HG02981 (cell line): ENCODE measurements around the gene CPEB3.

ENCODE experiments used
- ATAC-seq: cut with Tn5 transposase; IDR thresholded peaks from one replicate; pipeline ENCODE4 v1.9.1; 2021; ENCODE audit warnings: mild to moderate bottlenecking, moderate library complexity; ENCODE audit not compliant: unreplicated experiment

The CPEB3 gene

DNA sequence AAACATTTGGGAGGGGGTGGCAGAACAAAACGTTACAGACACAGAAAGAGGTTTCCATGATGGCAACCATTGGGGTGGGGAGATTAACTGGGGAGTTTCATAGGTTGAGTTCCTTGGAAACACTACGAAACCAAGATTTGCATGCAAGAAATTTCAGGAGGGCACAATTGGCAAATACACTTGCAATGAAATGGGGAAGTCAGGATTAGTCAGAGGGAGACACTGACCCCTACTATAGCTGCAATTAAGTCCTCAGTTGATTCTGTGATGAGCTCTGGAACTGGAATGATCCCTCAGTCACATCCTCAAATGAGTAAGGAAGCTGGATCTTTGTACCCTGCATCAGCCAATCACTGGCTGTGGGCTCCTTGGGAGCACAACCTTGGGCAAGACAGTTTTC, 22.1 kb downstream of the CPEB3 start:
- ATAC-seq = no peak

GRCh38 chr10:92267343-92267742, 23.5 kb downstream of the CPEB3 start:
- ATAC-seq = no peak

- no peak for ATAC-seq
Measured at GRCh38 chr10:92265687-92266258, 25.1 kb downstream of the CPEB3 start.

- ATAC-seq = no peak
Measured at GRCh38 chr10:92264249-92264648, 26.6 kb downstream of the CPEB3 start.

- ATAC-seq = no peak
Measured at GRCh38 chr10:92263396-92263795, 27.5 kb downstream of the CPEB3 start.

DNA sequence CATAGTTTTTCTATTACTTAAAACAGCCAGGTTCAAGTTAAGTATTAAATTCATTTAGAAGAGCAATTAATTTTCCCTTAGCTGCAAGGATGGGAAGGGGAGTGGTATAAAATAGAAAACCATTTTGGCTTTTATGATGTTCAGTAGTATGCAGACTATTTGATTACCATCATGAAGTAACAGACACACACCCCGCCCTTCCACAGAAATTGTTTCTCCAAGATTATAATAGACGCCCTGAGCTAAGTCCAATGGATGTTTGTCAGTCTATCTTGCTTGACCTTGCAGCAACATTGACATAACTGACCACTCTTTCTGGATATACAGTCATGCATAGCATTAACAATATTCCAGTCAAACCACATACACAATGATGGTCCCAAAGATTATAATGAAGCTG, 42.3 kb downstream of the CPEB3 start:
- ATAC-seq = no peak

- ATAC-seq = no peak
Measured at GRCh38 chr10:92244796-92245195, 46.1 kb downstream of the CPEB3 start.

GRCh38 chr10:92242910-92243671, 47.8 kb downstream of the CPEB3 start:
- no peak for ATAC-seq

DNA sequence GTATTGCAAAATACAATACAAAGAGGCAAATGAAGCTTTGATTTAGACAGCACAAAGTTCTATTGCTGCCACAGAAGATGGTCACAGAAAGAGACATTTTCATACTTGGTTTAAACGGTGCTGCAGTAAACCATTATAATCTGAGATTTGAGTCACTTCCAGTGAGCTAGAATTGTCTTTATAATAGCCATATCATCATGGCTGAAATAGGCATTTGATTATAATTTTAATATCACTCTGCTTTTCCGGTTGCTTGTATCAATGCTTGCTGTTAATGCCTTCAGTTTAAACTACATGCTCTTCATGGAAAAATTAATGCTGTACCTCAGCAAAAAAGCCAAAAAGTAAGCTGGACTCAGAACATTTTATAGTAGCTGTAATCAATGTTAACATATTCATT, 48.5 kb downstream of the CPEB3 start:
- no peak for ATAC-seq

- no peak for ATAC-seq
Measured at GRCh38 chr10:92241501-92241900, 49.4 kb downstream of the CPEB3 start.

DNA sequence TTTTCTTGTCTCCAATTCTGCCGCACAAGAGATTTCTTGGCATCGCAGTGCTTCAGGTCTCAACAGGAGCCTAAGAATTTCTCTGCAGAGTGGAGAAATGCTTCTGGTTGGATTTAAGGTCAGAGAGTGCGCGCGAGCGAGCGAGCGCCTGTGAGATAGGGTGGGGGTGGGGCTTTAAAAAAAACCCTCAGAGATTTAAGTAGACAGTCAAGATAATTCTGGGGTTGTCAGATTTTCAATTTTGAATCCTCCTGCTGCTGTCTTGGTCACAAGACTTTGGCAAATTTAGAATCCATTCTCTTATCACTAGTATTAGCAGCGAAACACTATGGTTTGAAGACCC, 49.7 kb downstream of the CPEB3 start:
- no peak for ATAC-seq

DNA sequence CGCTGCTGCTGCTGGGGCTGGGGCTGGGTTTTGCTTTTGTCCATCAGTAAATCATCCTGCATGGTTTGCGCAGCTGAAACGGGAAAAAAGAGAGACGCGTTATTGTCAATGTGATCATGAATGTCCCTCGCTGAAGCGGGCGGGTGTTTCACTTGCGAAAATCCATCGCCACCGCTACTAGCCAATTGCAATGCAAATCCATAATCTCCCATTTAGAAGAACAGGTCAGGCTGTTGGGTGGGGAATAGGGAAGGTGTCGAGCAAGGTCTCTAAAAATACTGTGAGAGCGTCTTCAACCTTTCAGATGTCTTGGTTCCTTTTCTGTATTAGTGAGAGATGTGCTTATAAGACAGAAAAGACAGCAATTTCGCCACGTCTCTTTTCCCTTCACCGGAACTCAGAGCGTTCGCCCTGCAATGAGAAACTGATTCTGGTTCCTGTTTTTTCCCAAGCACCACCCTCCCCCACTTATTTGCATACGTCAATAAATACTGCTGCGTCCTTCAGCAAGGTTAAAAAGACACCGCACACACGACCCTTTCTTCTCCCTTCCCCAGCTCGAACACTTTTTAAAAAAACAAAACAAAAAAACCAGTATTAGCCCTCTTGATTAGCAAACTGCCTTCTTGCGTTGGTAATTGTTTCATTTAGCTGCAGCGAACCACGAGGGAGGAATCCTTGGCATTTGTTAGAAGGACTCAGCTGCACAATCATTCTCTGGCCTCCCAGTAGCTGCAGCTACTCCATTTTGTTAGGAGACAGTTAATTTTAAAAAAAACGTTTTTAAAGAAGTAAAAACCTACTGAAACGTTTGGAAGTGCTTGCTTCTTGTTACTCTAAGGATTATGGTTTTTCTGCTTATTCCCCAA, 50.4 kb downstream of the CPEB3 start:
- no peak for ATAC-seq

DNA sequence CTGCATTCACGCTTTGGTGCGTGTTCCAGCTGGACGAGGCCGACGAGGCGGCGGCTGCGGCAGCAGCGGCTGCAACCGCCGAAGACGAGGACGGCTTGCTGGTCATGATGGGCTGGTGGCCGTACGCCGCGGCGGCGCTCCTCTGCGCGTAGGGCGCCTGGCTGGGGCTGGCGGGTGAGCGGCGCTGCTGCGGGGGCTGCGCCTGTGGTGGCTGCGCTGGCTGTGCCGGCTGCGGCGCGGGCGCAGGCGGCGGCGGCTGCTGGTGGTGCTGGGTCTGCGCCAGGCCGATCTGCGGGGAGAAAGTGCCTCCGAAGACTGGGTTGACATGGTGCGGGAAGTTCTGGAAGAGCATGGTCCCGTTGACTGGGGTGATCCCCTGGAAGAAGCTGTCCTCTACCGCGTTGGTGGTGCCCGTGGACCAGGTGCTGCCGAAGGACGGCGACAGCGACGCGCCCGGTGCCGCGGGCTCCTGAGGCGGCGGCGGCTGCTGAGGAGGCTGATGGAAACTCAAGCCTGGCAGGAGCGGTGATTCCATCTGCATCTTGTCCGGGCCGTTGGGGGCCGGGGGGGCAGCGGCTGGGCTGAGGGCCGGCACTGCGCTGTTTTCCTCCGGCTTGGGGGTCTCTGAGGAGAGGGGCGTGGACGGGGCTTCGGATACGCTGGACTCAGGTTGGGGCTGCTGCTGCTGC, 51.1 kb downstream of the CPEB3 start:
- ATAC-seq = no peak

DNA sequence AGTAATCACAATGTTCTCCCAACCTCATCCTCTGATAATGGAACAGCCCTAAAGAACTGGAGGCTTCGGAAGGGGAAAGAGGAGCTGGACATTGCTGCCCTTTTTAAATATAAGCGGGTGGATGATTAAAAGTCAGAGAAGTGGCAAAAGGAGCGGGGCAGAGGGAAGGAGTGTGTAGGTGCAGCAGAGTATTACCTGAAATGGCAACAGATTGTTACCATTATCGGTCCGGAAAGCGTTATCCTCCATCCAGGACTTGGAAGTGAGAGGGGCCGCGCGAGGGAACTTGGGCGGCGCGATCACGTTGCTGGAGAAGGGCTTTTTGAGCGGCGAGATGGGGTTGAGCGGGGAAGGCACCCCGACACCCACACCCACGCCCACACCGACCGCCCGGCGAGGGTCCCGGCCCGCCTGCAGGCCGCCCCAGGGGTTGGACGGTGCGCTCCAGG, 51.7 kb downstream of the CPEB3 start:
- no peak for ATAC-seq

- ATAC-seq = no peak
Measured at GRCh38 chr10:92238586-92239098, 52.2 kb downstream of the CPEB3 start.

GRCh38 chr10:92238054-92238585, 52.8 kb downstream of the CPEB3 start:
- no peak for ATAC-seq

GRCh38 chr10:92231196-92231595, 59.7 kb downstream of the CPEB3 start:
- ATAC-seq = no peak

GRCh38 chr10:92222603-92223262, 68.1 kb downstream of the CPEB3 start:
- no peak for ATAC-seq

DNA sequence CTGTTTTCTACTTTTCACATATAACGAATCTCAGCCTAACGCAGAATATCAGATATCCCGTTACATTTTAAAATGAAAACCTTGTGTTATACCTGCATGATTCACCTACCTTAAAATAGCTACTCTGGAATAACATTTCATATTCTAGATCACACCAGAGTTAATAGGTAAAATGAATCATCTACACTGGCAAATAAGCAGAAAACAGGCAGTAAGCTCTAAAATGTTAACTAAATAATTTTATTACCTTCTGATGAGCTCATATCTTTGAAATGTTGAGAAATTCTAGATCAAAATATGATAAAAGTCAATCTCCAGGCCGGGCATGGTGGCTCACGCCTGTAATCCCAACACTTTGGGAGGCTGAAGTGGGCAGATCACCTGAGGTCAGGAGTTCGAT, 71.3 kb downstream of the CPEB3 start:
- no peak for ATAC-seq

- no peak for ATAC-seq
Measured at GRCh38 chr10:92218569-92218968, 72.3 kb downstream of the CPEB3 start.
